Tibial artery (tissue), 4 donors: ENCODE measurements around the gene RBM26.

ENCODE experiments used
- DNase-seq, 2 donors: peaks; one replicate each; pipeline ENCODE4 v3.0.0-alpha.2; 2019
- H3K27ac ChIP-seq, 2 donors: fragments of 200-600 bp; sonication (generic) in 1 of 2; 1 replicate in 1 of 2; 2 replicates in 1 of 2; pipeline ENCODE4 v1.5.1; 2018 to 2019; ENCODE audit warnings: mild to moderate bottlenecking in 1 of 2
- H3K27me3 ChIP-seq, 2 donors: fragments of 200-600 bp; sonication (generic) in 1 of 2; one replicate each; pipeline versions ENCODE4 v1.5.1 to v1.6.0; 2016 to 2019
- H3K36me3 ChIP-seq, 3 donors: fragments of 200-600 bp; sonication (generic) in 2 of 3; one replicate each; pipeline ENCODE4 v1.5.1; 2016 to 2019; ENCODE audit warnings: mild to moderate bottlenecking in 2 of 3
- H3K4me1 ChIP-seq, 4 donors: fragments of 200-600 bp; sonication (generic) in 2 of 4; 1 replicate in 3 of 4; 2 replicates in 1 of 4; pipeline ENCODE4 v1.5.1; 2016 to 2019
- H3K4me3 ChIP-seq, 2 donors: fragments of 200-600 bp; sonication (generic) in 1 of 2; 1 replicate in 1 of 2; 2 replicates in 1 of 2; pipeline ENCODE4 v1.5.1; 2018 to 2019; ENCODE audit warnings: mild to moderate bottlenecking in 2 of 2
- H3K9me3 ChIP-seq, 3 donors: fragments of 200-600 bp; sonication (generic) in 1 of 3; one replicate each; pipeline ENCODE4 v1.5.1; 2016 to 2019
- CTCF ChIP-seq, 2 experiments: fragments of 200-600 bp in 1 of 2; fragments of 450-650 bp in 1 of 2; IDR thresholded peaks; one replicate each; pipeline ENCODE4 v1.5.1; 2017 to 2019; ENCODE audit warnings: antibody characterized with exemption in 2 of 2, mild to moderate bottlenecking in 1 of 2, moderate library complexity in 1 of 2
- intact Hi-C: fragments of 100-400 bp; cut with DNase I; formaldehyde crosslinking; loops from one replicate; pipeline ENCODE4 v1.15.0; 2023; ENCODE audit warnings: low total_unique reads

Gene RBM26

GRCh38 chr13:79403113-79403512 lies 2.9 kb downstream of the RBM26 start:
- H3K4me1 ChIP-seq = peaks cover 0 to 80% (median 28%) of the 10 kb centered on the region in 4 donors
- no peaks in the 10 kb centered on the region for H3K36me3 ChIP-seq
- peak overlapping the region in 1 of 2 donors; percentile 1 for H3K27ac ChIP-seq
- intact Hi-C loops = no loop called here
- H3K4me3 ChIP-seq = peak overlapping the region in 1 of 2 donors; percentile 76
- no peaks in the 10 kb centered on the region for H3K27me3 ChIP-seq
- no peak for DNase-seq
- no peaks in the 10 kb centered on the region for H3K9me3 ChIP-seq
- no peak for TF ChIP-seq CTCF (IDR thresholded peaks at IDR 0.05)

- Histone ChIP-seq H3K4me3 (no peak overlapping the region), H3K27me3 (no peaks in the 10 kb centered on the region), H3K36me3 (no peaks in the 10 kb centered on the region), H3K27ac (peak overlapping the region in 1 of 2 donors; percentile 20), H3K9me3 (no peaks in the 10 kb centered on the region), H3K4me1 (peaks cover 0 to 80% (median 28%) of the 10 kb centered on the region in 4 donors)
- DNase-seq = no peak
- no peak for TF ChIP-seq CTCF (IDR thresholded peaks at IDR 0.05)
- intact Hi-C loops = no loop called here
These were observed 3.4 kb downstream of the RBM26 start for GRCh38 chr13:79402679-79403078.

- Histone ChIP-seq H3K27ac (peak overlapping the region in 1 of 2 donors; percentile 20), H3K9me3 (no peaks in the 10 kb centered on the region), H3K4me3 (no peak overlapping the region), H3K36me3 (no peaks in the 10 kb centered on the region), H3K27me3 (no peaks in the 10 kb centered on the region), H3K4me1 (peaks cover 0 to 75% (median 25%) of the 10 kb centered on the region in 4 donors)
- DNase-seq = no peak
- no peak for TF ChIP-seq CTCF (IDR thresholded peaks at IDR 0.05)
- intact Hi-C loops = no loop called here
These were observed 3.9 kb downstream of the RBM26 start for GRCh38 chr13:79402074-79402635.

- intact Hi-C loops = no loop called here
- no peak for DNase-seq
- TF ChIP-seq CTCF (IDR thresholded peaks at IDR 0.05) = no peak
- Histone ChIP-seq H3K9me3 (no peaks in the 10 kb centered on the region), H3K36me3 (peaks cover 0 to 6% (median 0%) of the 10 kb centered on the region in 3 donors), H3K4me1 (peaks cover 0 to 68% (median 22%) of the 10 kb centered on the region in 4 donors), H3K4me3 (no peak overlapping the region), H3K27me3 (no peaks in the 10 kb centered on the region), H3K27ac (peak overlapping the region in 1 of 2 donors; percentile 20)
These were observed 4.6 kb downstream of the RBM26 start for GRCh38 chr13:79401259-79402070.

GRCh38 chr13:79398915-79399314 lies 7.1 kb downstream of the RBM26 start:
- Histone ChIP-seq H3K27me3 (no peaks in the 10 kb centered on the region), H3K4me1 (peaks cover 0 to 56% (median 13%) of the 10 kb centered on the region in 4 donors), H3K36me3 (peaks cover 0 to 13% (median 0%) of the 10 kb centered on the region in 3 donors), H3K9me3 (no peaks in the 10 kb centered on the region), H3K4me3 (no peak overlapping the region), H3K27ac (no peak overlapping the region)
- intact Hi-C loops = no loop called here
- no peak for DNase-seq
- no peak for TF ChIP-seq CTCF (IDR thresholded peaks at IDR 0.05)
